HS-5 (cell line): Measurements from ENCODE around the gene LINGO3.

Experiments
- DNase-seq: peaks from one replicate; pipeline ENCODE4 v3.0.0-alpha.2; 2012; ENCODE audit warnings: low read depth

The LINGO3 gene

DNA sequence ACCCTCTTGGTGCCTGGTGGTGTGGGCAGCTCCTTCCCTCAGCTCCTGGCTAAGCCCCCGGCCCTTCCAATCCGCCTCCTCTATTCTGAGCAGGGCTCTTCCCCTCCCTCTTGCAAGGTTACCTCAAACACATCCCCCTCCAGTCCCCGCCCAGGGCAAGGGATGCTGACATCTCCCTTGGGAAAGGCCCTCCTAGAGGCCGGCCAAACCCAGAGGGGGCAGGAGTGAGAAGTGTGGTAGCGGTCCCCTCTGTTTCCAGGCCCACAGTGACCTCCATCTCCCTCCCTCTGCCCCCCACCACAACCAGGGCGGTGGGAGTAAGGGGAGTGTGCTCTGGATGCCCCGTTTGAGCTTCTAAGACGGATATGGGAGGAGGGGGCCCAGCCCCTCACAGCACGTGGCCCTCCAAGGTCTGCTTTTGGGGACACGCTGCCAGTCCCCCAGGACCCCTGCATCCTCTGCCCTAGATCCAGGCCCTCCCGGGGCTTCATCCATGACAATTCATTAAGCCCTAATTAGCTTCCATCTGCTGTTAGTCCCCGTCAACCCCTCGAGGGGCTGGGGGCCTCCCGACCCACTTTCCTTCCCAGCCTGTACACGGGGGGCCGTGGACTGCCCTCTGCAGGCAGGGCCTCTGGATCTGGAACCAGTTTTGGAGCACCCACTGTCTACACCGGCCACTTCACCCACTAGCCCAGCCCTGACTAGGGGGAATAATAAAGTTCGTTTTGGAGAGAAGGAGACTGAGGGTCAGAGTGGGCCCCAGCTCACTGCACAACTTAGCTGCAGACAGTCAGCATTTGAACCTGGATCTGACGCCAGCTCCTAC, 2.3 kb downstream of the LINGO3 start:
- no peak for DNase-seq

GRCh38 chr19:2303211-2303798, 4.6 kb downstream of the LINGO3 start:
- no peak for DNase-seq

DNA sequence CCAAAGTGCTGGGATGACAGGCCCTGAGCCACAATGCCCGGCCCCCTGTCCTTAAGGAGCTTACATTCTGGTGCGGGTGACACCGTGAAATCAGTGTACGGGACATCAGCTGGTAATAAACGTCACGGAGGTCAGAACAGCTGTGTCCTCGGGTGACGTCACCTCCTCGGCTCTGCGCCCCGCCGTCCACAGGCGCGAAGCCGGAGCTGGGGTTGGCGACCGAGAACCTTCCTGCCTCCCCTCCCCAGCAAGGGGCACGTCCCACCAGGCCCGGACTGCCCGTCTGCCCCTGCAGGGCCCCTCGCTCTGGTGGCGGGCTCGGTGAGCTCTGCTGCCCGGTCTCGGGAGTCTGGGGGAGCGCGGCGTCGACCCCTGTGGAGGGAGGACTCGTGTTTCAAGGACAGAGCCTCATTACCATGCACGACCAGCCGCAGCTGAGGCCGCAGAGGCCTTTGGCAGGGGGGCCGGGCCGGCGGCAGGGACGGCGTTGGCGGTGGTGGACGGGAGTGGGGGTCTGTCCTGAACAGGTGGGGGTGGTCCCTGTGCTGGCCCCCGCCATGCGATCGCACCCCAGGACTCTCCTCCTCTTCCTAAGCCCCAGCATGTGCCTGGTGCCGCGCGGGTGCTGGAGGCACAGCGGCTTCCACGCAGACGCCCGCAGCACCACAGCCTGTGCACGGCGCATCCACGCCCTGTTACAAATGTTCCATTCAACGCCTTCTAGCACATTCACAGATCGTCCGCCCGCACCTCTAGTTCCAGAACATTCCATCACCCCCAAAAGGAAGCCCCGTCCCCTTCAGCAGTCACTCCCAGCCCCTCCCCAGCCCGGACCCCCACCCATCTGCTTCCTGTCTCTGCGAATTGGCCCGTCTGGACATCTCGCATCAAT, 5.4 kb downstream of the LINGO3 start:
- no peak for DNase-seq

DNA sequence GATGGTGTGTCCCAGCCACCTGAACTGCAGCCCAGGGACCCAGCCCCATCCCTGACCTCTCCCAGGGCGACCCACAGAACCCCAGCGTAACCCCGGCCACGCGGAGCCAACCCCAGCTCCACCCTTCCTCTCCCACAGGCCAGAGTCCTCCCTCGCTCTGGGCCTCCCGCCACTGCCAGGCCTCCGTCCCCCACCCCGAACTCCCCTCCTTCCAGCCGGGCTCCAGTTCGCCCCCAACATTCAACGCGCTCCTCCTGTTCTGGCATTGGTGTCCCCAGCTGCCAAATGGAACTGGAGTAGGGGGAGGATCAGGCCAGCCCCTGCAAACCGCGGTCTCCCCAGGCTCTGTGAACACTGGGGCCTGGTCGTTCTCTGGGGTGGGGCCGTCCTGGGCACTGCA, 7.4 kb downstream of the LINGO3 start:
- DNase-seq, result no peak

- no peak for DNase-seq
Observed at GRCh38 chr19:2296141-2296540, 11.8 kb downstream of the LINGO3 start.

- no peak for DNase-seq
Observed at GRCh38 chr19:2294687-2295335, 13.1 kb downstream of the LINGO3 start.

GRCh38 chr19:2291185-2291751, 16.7 kb downstream of the LINGO3 start:
- no peak for DNase-seq

DNA sequence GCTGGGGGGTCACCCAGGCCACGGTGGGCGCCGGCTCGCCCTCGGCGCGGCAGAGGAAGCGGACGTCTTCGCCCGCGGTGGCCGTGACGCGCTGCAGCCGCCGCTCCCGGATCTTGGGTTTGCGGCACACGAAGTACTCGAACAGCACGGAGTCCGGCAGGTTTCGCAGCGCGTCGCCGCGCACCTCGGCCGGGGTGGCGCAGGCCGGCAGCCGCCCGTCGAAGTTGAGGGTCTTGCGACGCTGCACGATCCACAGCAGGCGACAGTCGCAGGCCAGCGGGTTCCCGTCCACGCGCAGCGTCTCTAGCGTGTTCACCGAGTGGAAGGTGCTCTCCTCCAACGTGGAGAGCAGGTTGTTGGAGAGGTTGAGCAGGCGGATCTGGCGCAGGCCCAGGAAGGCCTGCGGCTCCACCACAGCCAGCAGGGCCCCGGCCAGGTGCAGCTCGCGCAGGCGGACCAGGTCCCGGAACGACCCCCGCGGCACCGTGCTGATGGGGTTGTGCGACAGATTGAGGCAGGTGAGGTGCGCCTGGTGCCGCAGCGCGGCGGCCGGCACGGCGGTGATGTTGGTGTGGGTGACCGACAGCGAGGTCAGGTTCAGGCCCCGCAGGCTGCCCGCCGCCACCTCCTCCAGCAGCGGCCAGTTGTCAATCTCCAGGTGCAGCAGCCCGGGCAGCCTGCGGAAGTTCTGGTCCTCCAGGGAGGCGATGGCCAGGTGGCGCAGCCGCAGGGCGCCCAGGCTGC, 17.3 kb downstream of the LINGO3 start:
- DNase-seq, result no peak

DNA sequence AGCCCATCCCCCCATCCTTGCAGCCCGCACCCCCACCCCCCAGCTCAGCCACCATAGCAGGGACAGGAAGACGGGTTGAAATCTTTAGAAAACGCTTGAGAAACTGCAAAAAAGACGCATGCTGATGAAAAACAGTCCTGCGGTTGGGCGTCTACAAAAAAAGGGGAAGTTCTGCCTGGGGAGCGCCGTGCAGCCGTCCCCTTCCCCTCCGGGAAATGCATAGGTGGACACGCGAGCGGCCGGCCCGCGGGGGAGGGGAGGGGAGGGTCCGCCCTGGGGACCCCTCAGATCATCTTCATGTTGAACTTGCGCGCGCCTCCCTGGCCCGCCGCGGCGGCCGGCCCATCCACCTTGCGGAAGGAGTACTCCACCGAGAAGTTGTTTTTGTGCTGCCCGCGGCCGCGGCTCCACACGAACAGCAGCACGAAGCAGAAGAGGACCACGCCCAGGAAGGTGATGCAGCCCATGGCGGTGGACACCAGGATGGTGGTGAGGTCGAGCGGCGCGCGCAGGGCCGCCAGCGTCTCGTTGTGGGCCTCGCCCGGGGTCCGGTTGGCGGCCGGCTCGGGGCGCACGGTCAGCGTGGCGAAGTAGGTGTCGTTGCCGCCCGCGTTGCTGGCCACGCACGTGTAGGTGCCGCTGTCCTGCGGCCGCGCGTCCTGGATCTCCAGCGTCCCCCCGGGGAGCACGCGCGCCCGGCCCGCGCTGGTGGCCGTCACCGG, 18.1 kb downstream of the LINGO3 start:
- DNase-seq, result no peak

- DNase-seq, result no peak
Observed at GRCh38 chr19:2288818-2289713, 18.9 kb downstream of the LINGO3 start.

GRCh38 chr19:2288338-2288817, 19.6 kb downstream of the LINGO3 start:
- DNase-seq, result no peak

- no peak for DNase-seq
Observed at GRCh38 chr19:2287585-2288337, 20.2 kb downstream of the LINGO3 start.

- DNase-seq, result no peak
Observed at GRCh38 chr19:2286402-2287140, 21.4 kb downstream of the LINGO3 start.

- DNase-seq, result no peak
Observed at GRCh38 chr19:2283835-2284507, 24.0 kb downstream of the LINGO3 start.

GRCh38 chr19:2282862-2283237, 25.1 kb downstream of the LINGO3 start:
- no peak for DNase-seq

DNA sequence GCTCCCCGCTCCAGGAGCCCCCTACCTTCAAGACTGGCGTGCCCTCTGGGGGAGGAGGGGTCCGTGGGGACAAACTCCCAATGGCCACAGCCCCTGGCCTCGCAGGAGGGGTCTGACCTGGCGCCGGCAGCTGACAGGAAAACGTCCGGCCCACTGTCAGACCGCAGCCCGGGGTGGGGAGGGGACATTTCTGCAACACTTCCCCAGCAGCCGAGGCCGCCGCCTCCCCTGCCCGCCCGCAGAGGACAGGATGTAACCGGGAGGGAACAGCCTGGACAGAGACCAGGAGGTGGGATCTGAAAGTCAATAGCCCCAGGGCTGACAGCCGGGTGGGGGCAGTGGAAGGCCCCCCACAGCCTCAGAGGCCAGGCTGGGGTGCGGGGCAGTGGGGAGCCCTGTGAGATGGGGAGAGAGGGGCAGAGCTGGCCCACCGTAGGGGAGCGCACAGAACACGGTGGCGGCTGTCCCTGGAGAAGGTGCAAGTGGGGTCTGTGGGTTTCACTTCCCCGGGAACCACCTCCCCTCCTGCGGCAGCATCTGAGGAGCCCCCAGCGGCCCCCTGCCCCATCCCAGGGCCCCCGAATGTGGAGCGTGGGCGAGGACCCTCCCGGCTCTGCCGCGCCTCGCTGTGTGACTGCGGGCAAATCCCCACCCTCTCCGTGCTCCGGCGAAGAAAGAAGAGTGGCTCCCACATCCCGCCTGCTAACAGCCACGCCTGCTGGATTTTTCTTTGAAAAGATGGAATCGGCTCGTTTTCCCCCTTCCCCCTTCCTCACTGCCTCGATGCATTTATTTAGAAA, 25.7 kb downstream of the LINGO3 start, which contains the start of gene PEAK3:
PEAK3 (minus strand) TSS at position 114 of the 800 bp plus-strand sequence. CDS start 1,244 bp downstream, outside the sequence.
- no peak for DNase-seq
